HG02759 (cell line): ENCODE measurements around the gene HILPDA.
"Not testable (repeated sequence)": the region's sequence is repeated elsewhere in the genome, so short reads cannot be mapped to it uniquely, and the experiment has no call there.

Experiments
- ATAC-seq: cut with Tn5 transposase; IDR thresholded peaks from one replicate; pipeline ENCODE4 v1.9.1; 2021; ENCODE audit warnings: mild to moderate bottlenecking, moderate library complexity; ENCODE audit not compliant: unreplicated experiment

The HILPDA gene

GRCh38 chr7:128459394-128459878 lies 3.8 kb downstream of the HILPDA start:
- peak; percentile 31 for ATAC-seq

GRCh38 chr7:128462460-128462859 lies 6.8 kb downstream of the HILPDA start:
- ATAC-seq: no peak

- not testable (repeated sequence) for ATAC-seq
Measured at GRCh38 chr7:128463345-128463744, 7.7 kb downstream of the HILPDA start.

- not testable (repeated sequence) for ATAC-seq
Measured at GRCh38 chr7:128463933-128464332, 8.3 kb downstream of the HILPDA start.

- not testable (repeated sequence) for ATAC-seq
Measured at GRCh38 chr7:128466871-128467270, 11.2 kb downstream of the HILPDA start.

DNA sequence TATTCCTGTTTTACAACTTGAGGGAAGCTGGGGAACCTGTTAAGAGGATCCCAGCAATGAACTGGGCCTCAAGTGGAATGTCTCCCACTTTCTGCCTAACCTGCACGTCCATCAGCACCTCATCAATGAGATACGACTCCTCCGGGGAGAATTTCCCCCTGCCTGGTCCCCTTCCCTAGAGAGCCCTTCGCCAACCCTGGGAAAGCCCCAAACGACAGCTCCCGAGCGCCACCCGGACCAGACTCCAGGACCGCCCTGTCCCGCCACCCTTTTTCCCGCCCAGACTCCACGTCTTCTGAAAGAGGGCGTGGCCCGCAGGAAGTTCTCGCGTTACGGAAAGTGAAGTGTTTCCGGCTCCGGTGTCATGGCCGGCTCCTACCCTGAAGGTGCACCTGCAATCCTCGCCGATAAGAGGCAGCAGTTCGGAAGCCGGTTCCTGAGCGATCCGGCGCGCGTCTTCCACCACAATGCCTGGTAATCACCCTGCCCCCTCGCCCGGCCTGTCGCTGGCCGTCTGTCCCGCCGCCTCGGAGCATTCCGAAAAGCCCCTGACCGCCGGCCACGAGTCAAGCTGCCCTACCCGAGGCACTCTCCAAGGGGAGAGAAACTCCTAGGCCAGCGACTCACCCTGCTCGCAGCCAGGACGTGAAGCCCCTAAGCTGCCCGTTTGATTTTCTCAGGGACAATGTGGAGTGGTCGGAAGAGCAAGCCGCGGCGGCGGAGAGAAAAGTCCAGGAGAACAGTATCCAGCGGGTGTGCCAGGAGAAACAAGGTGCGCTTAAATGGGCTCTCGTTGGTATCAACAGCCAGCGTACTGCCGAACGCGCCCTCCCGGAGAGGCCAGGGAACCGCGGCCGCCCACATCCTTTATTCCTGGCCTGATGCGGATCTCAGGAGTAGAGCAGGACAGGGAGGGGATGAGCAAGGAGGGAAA lies 21.0 kb downstream of the HILPDA start, which contains the start of gene METTL2B:
METTL2B (plus strand) TSS at position 347 of the 934 bp plus-strand sequence; CDS start at position 365, 18 bp downstream.
- ATAC-seq: peak; percentile 95

DNA sequence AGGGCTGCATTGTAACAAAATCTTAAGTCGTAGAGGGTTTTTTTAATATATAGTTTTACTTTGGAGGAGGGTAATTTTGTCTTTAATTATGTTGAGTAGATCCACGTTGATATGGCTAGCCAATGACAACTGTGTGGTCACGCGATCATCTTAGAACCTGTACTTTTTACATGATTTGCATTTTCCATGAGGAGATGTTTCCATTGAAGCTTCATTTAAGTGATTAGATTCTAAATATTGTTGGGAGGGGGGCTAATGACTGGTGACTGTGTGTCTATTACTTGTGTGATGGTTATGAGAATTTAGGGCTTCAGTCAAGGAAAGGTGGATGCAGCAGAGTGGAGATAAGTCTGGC lies 21.6 kb downstream of the HILPDA start:
- ATAC-seq: not testable (repeated sequence)

DNA sequence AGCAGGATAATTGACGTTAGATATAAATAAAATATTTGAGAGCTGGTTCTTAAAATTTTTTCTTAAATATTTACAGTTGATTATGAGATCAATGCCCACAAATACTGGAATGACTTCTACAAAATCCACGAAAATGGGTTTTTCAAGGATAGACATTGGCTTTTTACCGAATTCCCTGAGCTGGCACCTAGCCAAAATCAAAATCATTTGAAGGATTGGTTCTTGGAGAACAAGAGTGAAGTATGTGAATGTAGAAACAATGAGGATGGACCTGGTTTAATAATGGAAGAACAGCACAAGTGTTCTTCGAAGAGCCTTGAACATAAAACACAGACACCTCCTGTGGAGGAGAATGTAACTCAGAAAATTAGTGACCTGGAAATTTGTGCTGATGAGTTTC lies 23.4 kb downstream of the HILPDA start:
- not testable (repeated sequence) for ATAC-seq

DNA sequence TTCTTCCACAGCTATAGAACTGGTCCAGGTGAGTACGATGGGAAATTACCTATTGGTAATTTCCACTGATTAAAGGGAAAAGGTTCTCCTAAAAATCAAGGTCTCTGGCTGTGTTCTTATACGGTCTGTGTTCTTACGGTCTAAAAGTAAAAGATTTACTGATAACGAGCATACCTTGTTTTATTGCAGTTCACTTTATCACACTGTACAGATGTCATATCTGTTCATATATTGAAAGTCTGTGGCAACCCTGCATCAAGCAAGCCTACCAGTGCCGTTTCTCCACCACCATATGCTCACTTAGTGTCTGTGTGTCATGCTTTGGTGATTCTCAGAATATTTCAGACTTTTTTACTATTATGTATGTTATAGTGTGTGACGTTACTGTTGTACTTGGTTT lies 32.5 kb downstream of the HILPDA start:
- ATAC-seq: not testable (repeated sequence)

DNA sequence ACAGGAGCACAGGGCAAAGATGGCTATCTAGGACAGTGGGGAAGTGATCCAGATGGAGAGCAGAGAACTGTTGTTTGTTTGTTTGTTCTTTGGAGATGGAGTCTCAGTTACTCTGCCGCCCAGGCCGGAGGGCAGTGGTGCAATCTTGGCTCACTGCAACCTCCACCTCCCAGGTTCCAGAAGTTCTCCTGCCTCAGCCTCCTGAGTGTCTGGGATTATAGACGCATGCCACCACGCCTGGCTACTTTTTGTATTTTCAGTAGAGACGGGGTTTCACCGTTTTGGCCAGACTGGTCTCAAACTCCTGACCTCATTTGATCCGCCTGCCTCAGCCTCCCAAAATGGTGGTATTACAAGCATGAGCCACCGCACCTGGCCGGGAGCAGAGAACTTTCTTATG lies 41.7 kb downstream of the HILPDA start:
- ATAC-seq: no peak

- not testable (repeated sequence) for ATAC-seq
Measured at GRCh38 chr7:128505416-128505815, 49.7 kb downstream of the HILPDA start.

GRCh38 chr7:128506819-128507218 lies 51.1 kb downstream of the HILPDA start:
- peak; percentile 58 for ATAC-seq

GRCh38 chr7:128507321-128507993 lies 51.8 kb downstream of the HILPDA start:
- ATAC-seq: peak; percentile 38
